ENCODE data around the gene INSYN1. TPM values are rescaled to one million over a fixed set of nuclear protein-coding genes. Genes with fewer than 3 reads are reported as not detected.

INSYN1 gene
- total and polyA plus RNA-seq, 2 donors (not counting 3 experiments of a cell fraction or from before 2014, with no cell fraction given): 0.18 to 0.58 TPM

DNA sequence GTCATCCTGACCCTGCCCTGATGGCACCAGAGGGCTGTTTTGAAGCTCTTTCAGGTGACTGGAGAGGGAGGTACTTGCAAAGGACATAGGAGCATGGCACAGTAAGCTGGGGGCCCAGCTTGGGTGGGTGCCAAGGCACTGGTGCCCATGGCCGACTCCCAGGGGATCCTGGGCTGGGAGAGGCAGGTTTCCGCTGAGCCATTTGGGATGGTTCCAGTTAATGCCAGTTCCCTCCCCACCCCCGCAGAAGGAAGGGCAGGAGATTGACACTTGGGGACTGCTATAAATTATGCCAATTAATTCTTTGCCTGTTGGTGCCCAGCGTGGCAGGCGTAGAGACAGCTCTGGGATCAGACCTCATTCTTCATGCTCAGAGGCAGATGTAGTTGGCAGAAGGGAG lies 42.8 kb downstream of the INSYN1 start:
- Histone ChIP-seq H4K20me1 (replicated peaks; ENCODE audit: control insufficient read depth, extremely low read depth, insufficient read depth, low read length) (no peaks in the 10 kb centered on the region), H3K4me2 (ENCODE audit: insufficient read depth, low read length) (no peak overlapping the region), H2AFZ (ENCODE audit: low read depth, low read length) (no peak overlapping the region), H3K9ac (replicated peaks; ENCODE audit: extremely low read depth, insufficient read depth, low read length) (no peak overlapping the region), H3K27ac (ENCODE audit: insufficient read depth, low read depth, low read length) (no peak overlapping the region), H3K9me3 (replicated peaks; ENCODE audit: control insufficient read depth, insufficient read depth, low read length) (no peaks in the 10 kb centered on the region), H3K36me3 (ENCODE audit: control insufficient read depth in 2 of 2, extremely low read depth in 1 of 2, insufficient read depth in 2 of 2, low read length in 2 of 2) (peaks cover 0 to 17% of the 10 kb centered on the region in 2 experiments), H3K79me2 (ENCODE audit: control insufficient read depth, insufficient read depth, low read length) (no peaks in the 10 kb centered on the region), H3K4me3 (replicated peaks in 1 of 3; ENCODE audit: insufficient read depth in 1 of 3, low read depth in 1 of 3, low read length in 3 of 3) (no peak overlapping the region), H3K4me1 (ENCODE audit: control insufficient read depth, extremely low read depth, insufficient read depth, low read length) (peaks cover 4% of the 10 kb centered on the region), H3K27me3 (ENCODE audit: control insufficient read depth in 2 of 2, insufficient read depth in 2 of 2, low read length in 2 of 2) (no peaks in the 10 kb centered on the region), H3K9me1 (replicated peaks; ENCODE audit: control insufficient read depth, extremely low read depth, insufficient read depth, low read length) (no peaks in the 10 kb centered on the region)
- FAIRE-seq: no peak
- intact Hi-C loops (cut with micrococcal nuclease): no loop called here
- BruUV-seq (replicated peaks): no TSS peak
- ChIA-PET CTCF (interaction anchor here (1.9 kb wide), 1 partner anchor 74 kb away, joined by 8 read pairs; no protein-coding TSS in a partner anchor), POLR2A (no interaction called here)
- no peak for DNase-seq (ENCODE audit: low read depth, low spot score)
- TF ChIP-seq, protein P1, sequence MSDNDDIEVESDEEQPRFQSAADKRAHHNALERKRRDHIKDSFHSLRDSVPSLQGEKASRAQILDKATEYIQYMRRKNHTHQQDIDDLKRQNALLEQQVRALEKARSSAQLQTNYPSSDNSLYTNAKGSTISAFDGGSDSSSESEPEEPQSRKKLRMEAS (IDR thresholded peaks at IDR 0.05; ENCODE audit: insufficient read depth, insufficient read length): no peak
- TF ChIP-seq EZH2 (IDR thresholded peaks at IDR 0.05; ENCODE audit: borderline replicate concordance, low read depth, low read length, severe bottlenecking): no peak
- TF ChIP-seq POLR2A (IDR thresholded peaks at IDR 0.05; ENCODE audit: low read depth, low read length): no peak
- dilution Hi-C loops (cut with MboI; ENCODE audit: extremely low pct_ligation_motif_present, low sequenced_read_pairs): no loop called here

DNA sequence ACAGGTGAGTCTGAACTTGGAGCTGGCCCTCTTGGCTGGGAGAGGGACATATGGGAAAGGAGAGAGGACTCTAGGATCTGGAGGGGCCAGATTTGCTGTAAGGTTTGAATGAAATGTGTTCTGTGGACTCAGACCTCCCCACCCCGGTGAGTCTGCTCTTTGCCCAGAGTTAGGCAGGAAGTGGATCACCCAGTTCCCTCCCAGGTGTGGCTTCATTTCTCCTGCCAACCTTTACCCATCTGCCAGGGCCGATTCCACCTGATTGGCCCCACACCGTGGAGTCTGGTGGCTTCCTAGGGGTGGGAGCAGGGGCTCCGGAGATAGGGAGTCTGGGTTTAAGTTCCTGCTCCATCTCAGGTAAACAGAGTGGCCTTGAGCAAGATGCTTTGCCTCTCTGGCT lies 43.5 kb downstream of the INSYN1 start:
- TF ChIP-seq JUN (IDR thresholded peaks at IDR 0.05; ENCODE audit: borderline replicate concordance, insufficient read depth, insufficient read length, low read depth) (no peak), POLR2A (IDR thresholded peaks at IDR 0.05; ENCODE audit: low read depth, low read length) (no peak), POLR2AphosphoS5 (IDR thresholded peaks at IDR 0.05; ENCODE audit: insufficient read depth, low read depth, low read length) (no peak), EZH2 (IDR thresholded peaks at IDR 0.05; ENCODE audit: borderline replicate concordance, low read depth, low read length, severe bottlenecking) (no peak), FOS (IDR thresholded peaks at IDR 0.05; ENCODE audit: borderline replicate concordance, insufficient read depth, low read length) (no peak), GATA2 (IDR thresholded peaks at IDR 0.05; ENCODE audit: insufficient read depth, insufficient read length, low read depth, low read length) (no peak), MYC (IDR thresholded peaks at IDR 0.05; ENCODE audit: low read depth, low read length) (no peak)
- TF ChIP-seq, protein P2, sequence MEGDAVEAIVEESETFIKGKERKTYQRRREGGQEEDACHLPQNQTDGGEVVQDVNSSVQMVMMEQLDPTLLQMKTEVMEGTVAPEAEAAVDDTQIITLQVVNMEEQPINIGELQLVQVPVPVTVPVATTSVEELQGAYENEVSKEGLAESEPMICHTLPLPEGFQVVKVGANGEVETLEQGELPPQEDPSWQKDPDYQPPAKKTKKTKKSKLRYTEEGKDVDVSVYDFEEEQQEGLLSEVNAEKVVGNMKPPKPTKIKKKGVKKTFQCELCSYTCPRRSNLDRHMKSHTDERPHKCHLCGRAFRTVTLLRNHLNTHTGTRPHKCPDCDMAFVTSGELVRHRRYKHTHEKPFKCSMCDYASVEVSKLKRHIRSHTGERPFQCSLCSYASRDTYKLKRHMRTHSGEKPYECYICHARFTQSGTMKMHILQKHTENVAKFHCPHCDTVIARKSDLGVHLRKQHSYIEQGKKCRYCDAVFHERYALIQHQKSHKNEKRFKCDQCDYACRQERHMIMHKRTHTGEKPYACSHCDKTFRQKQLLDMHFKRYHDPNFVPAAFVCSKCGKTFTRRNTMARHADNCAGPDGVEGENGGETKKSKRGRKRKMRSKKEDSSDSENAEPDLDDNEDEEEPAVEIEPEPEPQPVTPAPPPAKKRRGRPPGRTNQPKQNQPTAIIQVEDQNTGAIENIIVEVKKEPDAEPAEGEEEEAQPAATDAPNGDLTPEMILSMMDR (IDR thresholded peaks at IDR 0.05; ENCODE audit: extremely low read depth in 1 of 2, insufficient read depth in 1 of 2, low read depth in 1 of 2, low read length in 2 of 2): no peak
- TF ChIP-seq, protein P1 (IDR thresholded peaks at IDR 0.05; ENCODE audit: insufficient read depth, insufficient read length): no peak
- CTCF ChIA-PET: interaction anchor here (1.9 kb wide), 1 partner anchor 73 kb away, joined by 8 read pairs; no protein-coding TSS in a partner anchor
- Histone ChIP-seq H3K4me3 (replicated peaks in 1 of 3; ENCODE audit: insufficient read depth in 1 of 3, low read depth in 1 of 3, low read length in 3 of 3) (no peak overlapping the region), H4K20me1 (replicated peaks; ENCODE audit: control insufficient read depth, extremely low read depth, insufficient read depth, low read length) (no peaks in the 10 kb centered on the region), H3K4me2 (ENCODE audit: insufficient read depth, low read length) (no peak overlapping the region), H3K79me2 (ENCODE audit: control insufficient read depth, insufficient read depth, low read length) (no peaks in the 10 kb centered on the region), H3K27ac (ENCODE audit: insufficient read depth, low read depth, low read length) (no peak overlapping the region), H3K36me3 (ENCODE audit: control insufficient read depth in 2 of 2, extremely low read depth in 1 of 2, insufficient read depth in 2 of 2, low read length in 2 of 2) (peaks cover 0 to 21% of the 10 kb centered on the region in 2 experiments), H3K27me3 (ENCODE audit: control insufficient read depth in 2 of 2, insufficient read depth in 2 of 2, low read length in 2 of 2) (no peaks in the 10 kb centered on the region), H3K9ac (replicated peaks; ENCODE audit: extremely low read depth, insufficient read depth, low read length) (no peak overlapping the region), H3K9me1 (replicated peaks; ENCODE audit: control insufficient read depth, extremely low read depth, insufficient read depth, low read length) (no peaks in the 10 kb centered on the region), H3K9me3 (replicated peaks; ENCODE audit: control insufficient read depth, insufficient read depth, low read length) (no peaks in the 10 kb centered on the region), H3K4me1 (ENCODE audit: control insufficient read depth, extremely low read depth, insufficient read depth, low read length) (peaks cover 4% of the 10 kb centered on the region), H2AFZ (ENCODE audit: low read depth, low read length) (no peak overlapping the region)
- intact Hi-C loops (cut with micrococcal nuclease) (no loop called here), dilution Hi-C loops (cut with MboI; ENCODE audit: extremely low pct_ligation_motif_present, low sequenced_read_pairs) (no loop called here)
- no TSS peak for BruUV-seq (replicated peaks)
- FAIRE-seq (no peak), DNase-seq (ENCODE audit: low read depth, low spot score) (no peak)
- POLR2A ChIA-PET: no interaction called here

Data from endothelial cell of umbilical vein (primary cell).